SKM-1 (cell line): Measurements from ENCODE around the gene TM2D3.

ENCODE experiments used
- DNase-seq: peaks from one replicate; lab custom pipeline; 2025; ENCODE audit not compliant: unreplicated experiment; lab: John Stamatoyannopoulos, UW

TM2D3 gene

GRCh38 chr15:101625980-101626379 is 26.2 kb downstream of the TM2D3 start:
- no peak for DNase-seq

- peak; percentile 29 for DNase-seq
These were observed 27.0 kb downstream of the TM2D3 start for GRCh38 chr15:101625184-101625583.

GRCh38 chr15:101623367-101624304 is 28.5 kb downstream of the TM2D3 start:
- DNase-seq = no peak

- no peak for DNase-seq
These were observed 30.2 kb downstream of the TM2D3 start for GRCh38 chr15:101621961-101622360.

- DNase-seq = no peak
These were observed 31.5 kb downstream of the TM2D3 start for GRCh38 chr15:101620671-101621070.

GRCh38 chr15:101619615-101619865 is 32.6 kb downstream of the TM2D3 start:
- no peak for DNase-seq

GRCh38 chr15:101618851-101619614 is 33.1 kb downstream of the TM2D3 start:
- no peak for DNase-seq

GRCh38 chr15:101618076-101618475 is 34.1 kb downstream of the TM2D3 start:
- no peak for DNase-seq

GRCh38 chr15:101617390-101617965 is 34.7 kb downstream of the TM2D3 start:
- DNase-seq = no peak

GRCh38 chr15:101615986-101616848 is 36.0 kb downstream of the TM2D3 start:
- DNase-seq = no peak

- no peak for DNase-seq
These were observed 36.7 kb downstream of the TM2D3 start for GRCh38 chr15:101615414-101615985.

- no peak for DNase-seq
These were observed 37.4 kb downstream of the TM2D3 start for GRCh38 chr15:101614761-101615160.

GRCh38 chr15:101614001-101614585 is 38.1 kb downstream of the TM2D3 start:
- no peak for DNase-seq

GRCh38 chr15:101613130-101614000 is 38.8 kb downstream of the TM2D3 start:
- no peak for DNase-seq

GRCh38 chr15:101612676-101613075 is 39.5 kb downstream of the TM2D3 start:
- DNase-seq = no peak

- DNase-seq = no peak
These were observed 40.4 kb downstream of the TM2D3 start for GRCh38 chr15:101611580-101612299.

- no peak for DNase-seq
These were observed 41.2 kb downstream of the TM2D3 start for GRCh38 chr15:101611007-101611406.

- no peak for DNase-seq
These were observed 41.6 kb downstream of the TM2D3 start for GRCh38 chr15:101610611-101611000.
